Neural cell (in vitro differentiated cells): ENCODE measurements around the gene ARHGEF16.

Experiments
- CTCF ChIP-seq: fragments of 450-650 bp; IDR thresholded peaks from 2 replicates; pipeline ENCODE4 v1.5.1; 2014; ENCODE audit warnings: antibody characterized with exemption, mild to moderate bottlenecking, moderate library complexity; ENCODE audit not compliant: poor library complexity, severe bottlenecking
- EZH2 ChIP-seq: fragments of 200-600, 300-800 bp; shearing (Covaris generic), sonication (generic); IDR thresholded peaks from 2 replicates; pipeline ENCODE4 v1.6.1; 2014; ENCODE audit warnings: antibody characterized with exemption, low read length, borderline replicate concordance, mild to moderate bottlenecking; ENCODE audit not compliant: insufficient read depth, poor library complexity, severe bottlenecking
- RAD21 ChIP-seq: fragments of 450-650 bp; conservative IDR thresholded peaks from 2 replicates; pipeline ENCODE4 v1.6.1; 2014; ENCODE audit warnings: antibody characterized with exemption, mild to moderate bottlenecking, moderate library complexity

DNA sequence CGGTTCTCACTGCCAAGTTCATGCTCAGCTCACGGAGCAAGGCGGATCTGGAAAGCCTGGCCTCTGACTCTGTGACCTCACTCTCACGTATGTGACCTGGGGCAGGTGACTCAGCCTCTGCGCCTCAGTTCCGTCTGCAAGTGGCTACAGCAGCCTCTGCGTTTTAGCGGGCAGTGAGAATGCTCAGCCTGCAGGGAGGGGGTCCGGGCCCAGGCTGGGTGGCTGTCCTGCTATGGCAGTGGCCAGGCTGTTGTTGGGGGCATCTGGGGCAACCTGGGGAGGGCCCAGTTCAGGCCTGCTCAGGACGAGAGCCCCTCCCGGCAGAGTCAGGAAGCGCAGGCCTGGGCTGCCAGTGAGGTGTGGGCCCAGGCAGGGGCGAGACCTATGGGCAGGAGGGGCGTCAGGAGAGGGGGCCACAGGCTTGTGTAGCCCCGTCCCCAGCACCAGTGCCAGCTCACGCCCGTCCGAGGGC lies 27.9 kb downstream of the ARHGEF16 start:
- TF ChIP-seq CTCF: no peak
- TF ChIP-seq EZH2: no peak
- no peak for TF ChIP-seq RAD21
